Erythroblast (primary cell): ENCODE measurements around the gene ZXDC.

Source experiments
- GATA1 ChIP-seq: IDR thresholded peaks from 2 replicates; pipeline ENCODE4 v1.6.1; 2011; ENCODE audit warnings: low read depth, mild to moderate bottlenecking, control low read depth, low read length, moderate library complexity
- POLR2A ChIP-seq: IDR thresholded peaks from 2 replicates; pipeline ENCODE4 v1.6.1; 2011; ENCODE audit warnings: mild to moderate bottlenecking, low read length

DNA sequence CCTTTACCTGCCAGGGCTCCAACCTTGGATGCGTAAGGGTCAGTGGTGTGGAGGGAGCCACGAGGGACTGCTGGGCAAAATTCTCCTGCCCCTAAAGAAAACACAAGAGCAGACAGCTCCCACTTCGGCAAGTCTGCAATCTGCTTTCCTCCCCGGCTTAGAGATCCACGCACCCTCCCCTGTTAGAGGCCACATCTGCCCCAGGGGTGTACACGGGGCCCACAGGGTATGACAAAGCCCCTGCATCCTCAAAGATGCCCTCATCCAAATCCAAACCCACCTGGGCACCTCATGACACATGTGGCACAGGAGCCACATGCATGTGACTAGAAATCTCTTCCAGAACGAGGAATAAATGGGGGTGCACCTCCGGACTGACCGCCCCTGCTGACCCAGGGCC is 25.5 kb downstream of the ZXDC start:
- TF ChIP-seq POLR2A: no peak
- no peak for TF ChIP-seq GATA1
